ENCODE data around the gene CLEC18A. TPM values are rescaled to one million over a fixed set of nuclear protein-coding genes. Genes with fewer than 3 reads are reported as not detected.
A peak's percentile ranks its signal among the peaks of the same experiment; 100 is the strongest.
"Not testable (repeated sequence)": the region's sequence is repeated elsewhere in the genome, so short reads cannot be mapped to it uniquely, and the experiment has no call there.

Gene CLEC18A
- total and polyA plus RNA-seq, 7 donors = 0.60 to 2.2 (median 0.69) TPM; not detected in 2

GRCh38 chr16:69964960-69965660 is 14.0 kb downstream of the CLEC18A start:
- H3K36me3 ChIP-seq; intact Hi-C loops (cut with DNase I); H3K27me3 ChIP-seq; H3K9me3 ChIP-seq; H3K4me1 ChIP-seq: not testable (repeated sequence)
- 11 to 18% methylated on average over 46 to 61 of the region's 68 CpGs for WGBS, 2 donors
- Histone ChIP-seq H3K4me3 (peak overlapping the region; percentile 34 to 55 (median 51)), H3K27ac (peak overlapping the region; percentile 58 to 79 (median 69))
- DNase-seq = peak; percentile 74

- H3K4me3 ChIP-seq = peak overlapping the region; percentile 34 to 55 (median 51)
- H3K27ac ChIP-seq = peak overlapping the region; percentile 58 to 79 (median 69)
- WGBS, 2 donors = 9% methylated on average over 5 of the region's 24 CpGs; no CpG with 5 or more reads in 1 of the 2 donors
- H3K36me3 ChIP-seq; H3K27me3 ChIP-seq; intact Hi-C loops (cut with DNase I); H3K4me1 ChIP-seq; H3K9me3 ChIP-seq; DNase-seq: not testable (repeated sequence)
Measured at GRCh38 chr16:69965661-69966054, 14.5 kb downstream of the CLEC18A start.

- intact Hi-C loops (cut with DNase I); H3K36me3 ChIP-seq; DNase-seq; H3K27ac ChIP-seq; H3K9me3 ChIP-seq; H3K27me3 ChIP-seq; H3K4me3 ChIP-seq; H3K4me1 ChIP-seq: not testable (repeated sequence)
- no CpG with 5 or more reads among the region's 5 CpGs for WGBS, 2 donors
Measured at GRCh38 chr16:69967688-69968087, 16.6 kb downstream of the CLEC18A start.

- intact Hi-C loops (cut with DNase I); H3K9me3 ChIP-seq; H3K27me3 ChIP-seq; H3K27ac ChIP-seq; DNase-seq; H3K4me1 ChIP-seq; H3K36me3 ChIP-seq; H3K4me3 ChIP-seq: not testable (repeated sequence)
- no CpG with 5 or more reads among the region's 10 CpGs for WGBS, 2 donors
Measured at GRCh38 chr16:69968125-69968524, 17.0 kb downstream of the CLEC18A start.

GRCh38 chr16:69969657-69970056 is 18.5 kb downstream of the CLEC18A start:
- WGBS, 2 donors = 91 to 92% methylated on average over 3 to 4 of the region's 4 CpGs
- H3K36me3 ChIP-seq; H3K27me3 ChIP-seq; H3K4me3 ChIP-seq; H3K27ac ChIP-seq; intact Hi-C loops (cut with DNase I); H3K9me3 ChIP-seq; DNase-seq; H3K4me1 ChIP-seq: not testable (repeated sequence)

- H3K4me1 ChIP-seq; DNase-seq; H3K9me3 ChIP-seq; H3K27me3 ChIP-seq; H3K27ac ChIP-seq; intact Hi-C loops (cut with DNase I); H3K36me3 ChIP-seq; H3K4me3 ChIP-seq: not testable (repeated sequence)
- WGBS, 2 donors = 94 to 96% methylated on average over 3 of the region's 7 CpGs
Measured at GRCh38 chr16:69972120-69972519, 21.0 kb downstream of the CLEC18A start.

GRCh38 chr16:69972935-69973334 is 21.8 kb downstream of the CLEC18A start:
- H3K27ac ChIP-seq; H3K36me3 ChIP-seq; DNase-seq; intact Hi-C loops (cut with DNase I); H3K9me3 ChIP-seq; H3K27me3 ChIP-seq; H3K4me1 ChIP-seq; H3K4me3 ChIP-seq: not testable (repeated sequence)
- 86 to 87% methylated on average over 3 to 7 of the region's 8 CpGs for WGBS, 2 donors

GRCh38 chr16:69985196-69985595 is 34.1 kb downstream of the CLEC18A start:
- intact Hi-C loops (cut with DNase I); DNase-seq; H3K4me3 ChIP-seq; H3K9me3 ChIP-seq; H3K4me1 ChIP-seq; H3K27me3 ChIP-seq; H3K27ac ChIP-seq: not testable (repeated sequence)
- 39 to 40% methylated on average over 1 of the region's 1 CpG for WGBS, 2 donors
- peaks cover 0 to 10% (median 0%) of the 10 kb centered on the region in 4 donors for H3K36me3 ChIP-seq

GRCh38 chr16:69997956-69998355 is 46.8 kb downstream of the CLEC18A start:
- DNase-seq = not testable (repeated sequence)
- WGBS, 2 donors = 62 to 86% methylated on average over 3 of the region's 3 CpGs

GRCh38 chr16:69999801-70000200 is 48.7 kb downstream of the CLEC18A start:
- 87 to 93% methylated on average over 9 of the region's 9 CpGs for WGBS, 2 donors
- H3K4me1 ChIP-seq; H3K27ac ChIP-seq; DNase-seq; H3K4me3 ChIP-seq; H3K27me3 ChIP-seq; intact Hi-C loops (cut with DNase I); H3K9me3 ChIP-seq: not testable (repeated sequence)
- peaks cover 0 to 17% (median under 1%) of the 10 kb centered on the region in 4 donors for H3K36me3 ChIP-seq

More at GRCh38 chr16:69997956-69998355, 46.8 kb downstream of the CLEC18A start:
- H3K4me1 ChIP-seq; H3K9me3 ChIP-seq; H3K27ac ChIP-seq; intact Hi-C loops (cut with DNase I); H3K4me3 ChIP-seq; H3K27me3 ChIP-seq: not testable (repeated sequence)
- peaks cover 0 to 22% (median 5%) of the 10 kb centered on the region in 4 donors for H3K36me3 ChIP-seq

GRCh38 chr16:70003511-70003910 is 52.4 kb downstream of the CLEC18A start:
- H3K36me3 ChIP-seq = peaks cover 0 to 16% (median 0%) of the 10 kb centered on the region in 4 donors

GRCh38 chr16:70008604-70009003 is 57.5 kb downstream of the CLEC18A start:
- DNase-seq; H3K4me1 ChIP-seq; H3K9me3 ChIP-seq; H3K27me3 ChIP-seq; H3K27ac ChIP-seq; H3K4me3 ChIP-seq; intact Hi-C loops (cut with DNase I): not testable (repeated sequence)
- WGBS, 2 donors = 85 to 91% methylated on average over 3 of the region's 3 CpGs
- H3K36me3 ChIP-seq = peaks cover 0 to 42% (median 3%) of the 10 kb centered on the region in 4 donors

More at GRCh38 chr16:70003511-70003910, 52.4 kb downstream of the CLEC18A start:
- DNase-seq; H3K27me3 ChIP-seq; H3K27ac ChIP-seq; intact Hi-C loops (cut with DNase I); H3K4me1 ChIP-seq; H3K9me3 ChIP-seq; H3K4me3 ChIP-seq: not testable (repeated sequence)
- 86 to 94% methylated on average over 2 of the region's 2 CpGs for WGBS, 2 donors

- H3K27ac ChIP-seq; H3K27me3 ChIP-seq; DNase-seq; H3K4me1 ChIP-seq; H3K9me3 ChIP-seq; intact Hi-C loops (cut with DNase I); H3K4me3 ChIP-seq: not testable (repeated sequence)
- WGBS, 2 donors = 95% methylated on average over 8 of the region's 8 CpGs
- peaks cover 0 to 48% (median 3%) of the 10 kb centered on the region in 4 donors for H3K36me3 ChIP-seq
Measured at GRCh38 chr16:70010615-70011014, 59.5 kb downstream of the CLEC18A start.

Data from sigmoid colon (tissue), 7 donors.